HCT116 (cell line): ENCODE results near the gene APOOL. TPM values are rescaled to one million over a fixed set of nuclear protein-coding genes. Genes with fewer than 3 reads are reported as not detected.

Source experiments
- ATAC-seq: fragments of 200-7000 bp; cut with Tn5 transposase; 2 replicates; pipeline ENCODE4 v1.9.1; 2020; ENCODE audit warnings: mild to moderate bottlenecking, moderate library complexity
- BruUV-seq: library from RNA; stranded (reverse); fragments of 400-500 nt; replicated peaks from 2 replicates; lab custom pipeline; 2021; lab: Mats Ljungman, UMichigan
- CTCF ChIA-PET: fragments of 300-600 bp; sonication (Branson Sonifier 250); formaldehyde crosslinking; loops from one replicate; lab custom pipeline; 2021; ENCODE audit warnings: antibody characterized with exemption; lab: Charles Lee
- POLR2A ChIA-PET: fragments of 300-600, 350-600 bp; sonication (Branson Sonifier 250); formaldehyde crosslinking; loops from one replicate; lab custom pipeline; 2021; ENCODE audit warnings: antibody characterized with exemption; lab: Charles Lee
- RAD21 ChIA-PET, 2 experiments: fragments of 300-600 bp; sonication (Branson Sonifier 250); formaldehyde crosslinking; loops; one replicate each; lab custom pipeline; 2023; ENCODE audit warnings: low total read pairs in 2 of 2; ENCODE audit not compliant: uncharacterized antibody in 2 of 2, unreplicated experiment in 2 of 2, low non-redundant PET in 1 of 2; lab: Charles Lee
- DNase-seq: peaks from one replicate; pipeline ENCODE4 v3.0.0-alpha.2; 2010; ENCODE audit warnings: low read depth, low spot score
- H2AFZ ChIP-seq: fragments of 200-600 bp; shearing (Covaris generic), sonication (generic); 2 replicates; pipeline ENCODE4 v1.6.1; 2017; ENCODE audit warnings: low read depth, mixed run types, mixed read lengths, antibody characterized with exemption, low read length; ENCODE audit not compliant: poor library complexity, severe bottlenecking
- H3K27ac ChIP-seq: 2 replicates; pipeline ENCODE4 v1.5.1; 2012; ENCODE audit warnings: low read depth, low read length
- H3K27me3 ChIP-seq: fragments of 200-600 bp; sonication (generic); 2 replicates; pipeline ENCODE4 v1.6.1; 2016; ENCODE audit warnings: mixed run types, low read length, mixed read lengths; ENCODE audit not compliant: insufficient read depth
- H3K36me3 ChIP-seq, 2 experiments: fragments of 200-500 bp in 1 of 2; fragments of 200-600 bp in 1 of 2; sonication (Bioruptor generic) in 1 of 2; sonication (generic) in 1 of 2; 2 replicates each; pipeline versions ENCODE4 v1.5.1 to v1.6.1; 2014 to 2016; ENCODE audit warnings: low read length in 2 of 2, inconsistent platforms in 1 of 2, mixed read lengths in 1 of 2, mixed run types in 1 of 2; ENCODE audit not compliant: insufficient read depth in 2 of 2, control insufficient read depth in 1 of 2
- H3K4me1 ChIP-seq, 2 experiments: fragments of 200-600 bp in 1 of 2; sonication (generic) in 1 of 2; 2 replicates each; pipeline versions ENCODE4 v1.5.1 to v1.6.1; 2012 to 2017; ENCODE audit warnings: low read length in 2 of 2, inconsistent platforms in 1 of 2, mild to moderate bottlenecking in 1 of 2, mixed read lengths in 1 of 2, mixed run types in 1 of 2, moderate library complexity in 1 of 2; ENCODE audit not compliant: insufficient read depth in 2 of 2, control insufficient read depth in 1 of 2
- H3K4me2 ChIP-seq: fragments of 200-600 bp; sonication (generic); 2 replicates; pipeline ENCODE4 v1.6.1; 2017; ENCODE audit warnings: mixed run types, low read length, mixed read lengths
- H3K4me3 ChIP-seq, 2 experiments: fragments of 200-600 bp in 1 of 2; sonication (generic) in 1 of 2; replicated peaks in 1 of 2; 2 replicates each; pipeline ENCODE4 v1.5.1; 2011 to 2016; ENCODE audit warnings: low read length in 2 of 2, control low read depth in 1 of 2, low read depth in 1 of 2, mild to moderate bottlenecking in 1 of 2, mixed read lengths in 1 of 2, mixed run types in 1 of 2
- H3K79me2 ChIP-seq: fragments of 200-600 bp; sonication (generic); 2 replicates; pipeline ENCODE4 v1.6.1; 2017; ENCODE audit warnings: mild to moderate bottlenecking, mixed run types, low read length, moderate library complexity, mixed read lengths; ENCODE audit not compliant: insufficient read depth
- H3K9ac ChIP-seq: fragments of 200-600 bp; sonication (generic); 2 replicates; pipeline ENCODE4 v1.6.1; 2016; ENCODE audit warnings: low read length, mixed read lengths
- H3K9me2 ChIP-seq: fragments of 200-600 bp; sonication (generic), shearing (Covaris generic); 2 replicates; pipeline ENCODE4 v1.6.1; 2017; ENCODE audit warnings: mixed run types, mild to moderate bottlenecking, moderate library complexity; ENCODE audit not compliant: insufficient read depth
- H3K9me3 ChIP-seq, 2 experiments: fragments of 200-500 bp in 1 of 2; fragments of 200-600 bp in 1 of 2; sonication (Bioruptor generic) in 1 of 2; sonication (generic) in 1 of 2; 2 replicates each; pipeline ENCODE4 v1.6.1; 2014 to 2017; ENCODE audit warnings: low read length in 2 of 2, mixed read lengths in 2 of 2, inconsistent platforms in 1 of 2, low read depth in 1 of 2, mild to moderate bottlenecking in 1 of 2, mixed run types in 1 of 2, moderate library complexity in 1 of 2; ENCODE audit not compliant: control insufficient read depth in 1 of 2, insufficient read depth in 1 of 2
- H4K20me1 ChIP-seq: fragments of 200-600 bp; sonication (generic), shearing (Covaris generic); 2 replicates; pipeline ENCODE4 v1.6.1; 2017; ENCODE audit warnings: mixed run types, mild to moderate bottlenecking, moderate library complexity; ENCODE audit not compliant: insufficient read depth
- CBX3 ChIP-seq: IDR thresholded peaks from 2 replicates; pipeline ENCODE4 v1.6.1; 2012; ENCODE audit warnings: low read depth
- CEBPB ChIP-seq: IDR thresholded peaks from 2 replicates; pipeline ENCODE4 v1.6.1; 2012; ENCODE audit warnings: low read depth
- CTCF ChIP-seq, 3 experiments: fragments of 200-600 bp in 1 of 3; sonication (generic) in 1 of 3; IDR thresholded peaks in 2 of 3; conservative IDR thresholded peaks in 1 of 3; 2 replicates each; pipeline ENCODE4 v1.5.1; 2012 to 2017; ENCODE audit warnings: low read depth in 2 of 3, low read length in 2 of 3, antibody characterized with exemption in 1 of 3, borderline replicate concordance in 1 of 3, control low read depth in 1 of 3, mild to moderate bottlenecking in 1 of 3, mixed read lengths in 1 of 3, mixed run types in 1 of 3, moderate library complexity in 1 of 3; ENCODE audit not compliant: insufficient read depth in 1 of 3
- ELF1 ChIP-seq: IDR thresholded peaks from 2 replicates; pipeline ENCODE4 v1.6.1; 2012; ENCODE audit warnings: low read depth, borderline replicate concordance
- FOSL1 ChIP-seq: IDR thresholded peaks from 2 replicates; pipeline ENCODE4 v1.6.1; 2012; ENCODE audit warnings: low read depth
- POLR2A ChIP-seq: IDR thresholded peaks from 2 replicates; pipeline ENCODE4 v1.7.0; 2011; ENCODE audit warnings: borderline replicate concordance; ENCODE audit not compliant: insufficient read depth, insufficient read length; ENCODE audit errors: extremely low read depth
- POLR2AphosphoS5 ChIP-seq: IDR thresholded peaks from 2 replicates; pipeline ENCODE4 v1.6.1; 2011; ENCODE audit warnings: mild to moderate bottlenecking, low read depth, low read length, moderate library complexity
- REST ChIP-seq: IDR thresholded peaks from 2 replicates; pipeline ENCODE4 v1.6.1; 2012; ENCODE audit warnings: low read depth
- SIN3A ChIP-seq: IDR thresholded peaks from 2 replicates; pipeline ENCODE4 v1.6.1; 2012; ENCODE audit warnings: low read depth
- YY1 ChIP-seq: IDR thresholded peaks from 2 replicates; pipeline ENCODE4 v1.6.1; 2011; ENCODE audit warnings: low read length, low read depth, moderate library complexity, mild to moderate bottlenecking; ENCODE audit not compliant: insufficient replicate concordance; ENCODE audit errors: extremely low read depth
- ZBTB33 ChIP-seq: IDR thresholded peaks from 2 replicates; pipeline ENCODE4 v1.6.1; 2011; ENCODE audit warnings: mild to moderate bottlenecking, low read length, moderate library complexity; ENCODE audit not compliant: insufficient replicate concordance; ENCODE audit errors: extremely low read depth
- ZNF274 ChIP-seq: fragments of 200-500 bp; sonication (Bioruptor generic); IDR thresholded peaks from 2 replicates; pipeline ENCODE4 v1.6.1; 2014; ENCODE audit warnings: mild to moderate bottlenecking, low read depth, low read length, inconsistent platforms
- intact Hi-C: fragments of 100-400 bp; cut with micrococcal nuclease; formaldehyde crosslinking; loops from 2 replicates; pipeline ENCODE4 v1.10.0; 2022
- total RNA-seq: library from RNA; stranded (reverse); gene quantifications from one replicate; pipeline ENCODE4 v1.2.1, GENCODE V29; 2021; ENCODE audit not compliant: unreplicated experiment

The APOOL gene
- total RNA-seq, 1 experiment from 2014 or later, result 24.5 TPM

GRCh38 chrX:85114776-85115175, 111.1 kb downstream of the APOOL start:
- Histone ChIP-seq H3K4me1 (no peaks in the 10 kb centered on the region), H3K9me3 (no peaks in the 10 kb centered on the region), H3K36me3 (no peaks in the 10 kb centered on the region), H4K20me1 (no peaks in the 10 kb centered on the region), H3K4me3 (no peak overlapping the region), H3K9ac (no peak overlapping the region), H3K27me3 (no peaks in the 10 kb centered on the region), H2AFZ (no peak overlapping the region), H3K27ac (no peak overlapping the region), H3K79me2 (no peaks in the 10 kb centered on the region), H3K4me2 (no peak overlapping the region), H3K9me2 (no peaks in the 10 kb centered on the region)
- ChIA-PET RAD21 (no interaction called here), POLR2A (no interaction called here), CTCF (no interaction called here)
- no peak for DNase-seq
- no peak for ATAC-seq
- intact Hi-C loops, result no loop called here
- no TSS peak for BruUV-seq
- TF ChIP-seq POLR2A, result no peak
- TF ChIP-seq CTCF (IDR thresholded peaks at IDR 0.05 in 2 of 3, conservative IDR thresholded peaks at IDR 0.05 in 1 of 3; ENCODE audit: borderline replicate concordance in 1 of 3, insufficient read depth in 1 of 3, low read depth in 2 of 3, low read length in 2 of 3), result peak in 2 of 3 experiments; percentile 8 to 28; a peak in 1 of 6 replicates
- TF ChIP-seq YY1, result no peak

GRCh38 chrX:85115252-85115651, 111.6 kb downstream of the APOOL start:
- no peak overlapping the region for H3K4me3 ChIP-seq
- no peak overlapping the region for H2AFZ ChIP-seq
- DNase-seq (no peak), ATAC-seq (no peak)
- ChIA-PET POLR2A (no interaction called here), CTCF (no interaction called here), RAD21 (no interaction called here)
- no peak overlapping the region for H3K9ac ChIP-seq
- no peak overlapping the region for H3K27ac ChIP-seq
- BruUV-seq, result no TSS peak
- no peaks in the 10 kb centered on the region for H3K79me2 ChIP-seq
- H3K27me3 ChIP-seq, result no peaks in the 10 kb centered on the region
- H4K20me1 ChIP-seq, result no peaks in the 10 kb centered on the region
- H3K9me2 ChIP-seq, result no peaks in the 10 kb centered on the region
- H3K4me1 ChIP-seq, result no peaks in the 10 kb centered on the region
- intact Hi-C loops, result no loop called here
- no peak overlapping the region for H3K4me2 ChIP-seq
- no peaks in the 10 kb centered on the region for H3K9me3 ChIP-seq
- H3K36me3 ChIP-seq, result no peaks in the 10 kb centered on the region
- TF ChIP-seq FOSL1 (no peak), POLR2AphosphoS5 (no peak), ELF1 (no peak), REST (no peak), SIN3A (no peak), ZBTB33 (no peak), ZNF274 (no peak), CEBPB (no peak), CBX3 (no peak)
